GM06990 (cell line): ENCODE data around the gene ANO4.

Experiments
- DNase-seq: peaks from one replicate; pipeline ENCODE4 v3.0.0-alpha.2; 2011; ENCODE audit not compliant: insufficient read length; ENCODE audit errors: extremely low read depth
- H3K27me3 ChIP-seq: replicated peaks from 2 replicates; pipeline ENCODE4 v1.6.0; 2011; ENCODE audit warnings: low read length; ENCODE audit not compliant: control insufficient read depth, insufficient read depth
- H3K36me3 ChIP-seq: 2 replicates; pipeline ENCODE4 v1.5.1; 2011; ENCODE audit warnings: low read length; ENCODE audit not compliant: control insufficient read depth, insufficient read depth
- H3K4me3 ChIP-seq: replicated peaks from 2 replicates; pipeline ENCODE4 v1.5.1; 2011; ENCODE audit warnings: low read depth, mild to moderate bottlenecking, control low read depth, low read length
- CTCF ChIP-seq: IDR thresholded peaks from 2 replicates; pipeline ENCODE4 v1.5.1; 2011; ENCODE audit warnings: low read length, control low read depth, mild to moderate bottlenecking, inconsistent platforms; ENCODE audit not compliant: insufficient read depth, poor library complexity, severe bottlenecking

The ANO4 gene

GRCh38 chr12:100974341-100974740 lies 179.8 kb downstream of the ANO4 start:
- Histone ChIP-seq H3K36me3 (no peaks in the 10 kb centered on the region), H3K27me3 (no peaks in the 10 kb centered on the region), H3K4me3 (no peak overlapping the region)
- TF ChIP-seq CTCF: no peak
- DNase-seq: no peak

GRCh38 chr12:100974747-100975146 lies 180.2 kb downstream of the ANO4 start:
- H3K4me3 ChIP-seq: no peak overlapping the region
- no peaks in the 10 kb centered on the region for H3K27me3 ChIP-seq
- H3K36me3 ChIP-seq: no peaks in the 10 kb centered on the region
- no peak for DNase-seq
- TF ChIP-seq CTCF: no peak

GRCh38 chr12:100976735-100977134 lies 182.2 kb downstream of the ANO4 start:
- TF ChIP-seq CTCF: no peak
- H3K4me3 ChIP-seq: no peak overlapping the region

GRCh38 chr12:100980856-100981255 lies 186.3 kb downstream of the ANO4 start:
- no peak for DNase-seq
- Histone ChIP-seq H3K36me3 (no peaks in the 10 kb centered on the region), H3K27me3 (no peaks in the 10 kb centered on the region), H3K4me3 (no peak overlapping the region)
- TF ChIP-seq CTCF: no peak

More at GRCh38 chr12:100976735-100977134, 182.2 kb downstream of the ANO4 start:
- Histone ChIP-seq H3K36me3 (no peaks in the 10 kb centered on the region), H3K27me3 (no peaks in the 10 kb centered on the region)
- no peak for DNase-seq

GRCh38 chr12:100982511-100983183 lies 188.1 kb downstream of the ANO4 start:
- no peaks in the 10 kb centered on the region for H3K27me3 ChIP-seq
- DNase-seq: no peak
- no peaks in the 10 kb centered on the region for H3K36me3 ChIP-seq
- no peak for TF ChIP-seq CTCF
- no peak overlapping the region for H3K4me3 ChIP-seq

GRCh38 chr12:100984796-100985195 lies 190.2 kb downstream of the ANO4 start:
- no peak for TF ChIP-seq CTCF
- H3K4me3 ChIP-seq: no peak overlapping the region

More at GRCh38 chr12:100984796-100985195, 190.2 kb downstream of the ANO4 start:
- DNase-seq: no peak
- no peaks in the 10 kb centered on the region for H3K27me3 ChIP-seq
- no peaks in the 10 kb centered on the region for H3K36me3 ChIP-seq
